Astrocyte of the spinal cord (primary cell): ENCODE data around the gene NDOR1.

Source experiments
- DNase-seq: peaks from one replicate; pipeline ENCODE4 v3.0.0; 2011; ENCODE audit warnings: low read depth, low spot score
- H3K4me3 ChIP-seq: 2 replicates; pipeline ENCODE4 v1.5.1; 2011; ENCODE audit warnings: low read depth, mild to moderate bottlenecking, low read length, moderate library complexity
- CTCF ChIP-seq: IDR thresholded peaks from 2 replicates; pipeline ENCODE4 v1.5.1; 2012; ENCODE audit warnings: low read depth, mild to moderate bottlenecking, low read length, inconsistent platforms
- in situ Hi-C: cut with HindIII; loops from 2 replicates; pipeline ENCODE4 v1.10.0; 2017; ENCODE audit warnings: low sequenced_read_pairs

The NDOR1 gene

GRCh38 chr9:137226338-137227053, 21.0 kb downstream of the NDOR1 start:
- no peak for DNase-seq
- TF ChIP-seq CTCF = no peak
- in situ Hi-C loops = no loop called here
- no peak overlapping the region for H3K4me3 ChIP-seq

GRCh38 chr9:137227054-137227852, 21.8 kb downstream of the NDOR1 start, which contains the start of gene RNF224:
Gene RNF224, plus strand, starts transcription at chr9:137227502. Its CDS starts 834 bp downstream, at chr9:137228336.
- H3K4me3 ChIP-seq = no peak within 1 kb of the TSS
- peak; percentile 90 for TF ChIP-seq CTCF
- in situ Hi-C loops = no loop called here
- peak; percentile 60 for DNase-seq

GRCh38 chr9:137227853-137228505, 22.5 kb downstream of the NDOR1 start:
- DNase-seq = no peak
- no peak overlapping the region for H3K4me3 ChIP-seq
- no peak for TF ChIP-seq CTCF
- in situ Hi-C loops = no loop called here

GRCh38 chr9:137228506-137228967, 23.0 kb downstream of the NDOR1 start:
- no peak for TF ChIP-seq CTCF
- DNase-seq = no peak
- no peak overlapping the region for H3K4me3 ChIP-seq
- in situ Hi-C loops = no loop called here

- no peak for DNase-seq
- no peak for TF ChIP-seq CTCF
- no peak overlapping the region for H3K4me3 ChIP-seq
- in situ Hi-C loops = no loop called here
Observed at GRCh38 chr9:137228968-137229896, 23.7 kb downstream of the NDOR1 start.
